ENCODE measurements around the gene RRM1.

GRCh38 chr11:4111834-4112233 is 17.2 kb downstream of the RRM1 start:
- TF ChIP-seq EED (IDR thresholded peaks at IDR 0.05; ENCODE audit: low read depth) (no peak), RCOR1 (conservative IDR thresholded peaks at IDR 0.05; ENCODE audit: low read depth, low read length) (no peak), HDAC2 (IDR thresholded peaks at IDR 0.05) (no peak), KDM1A (IDR thresholded peaks at IDR 0.05; ENCODE audit: borderline replicate concordance) (no peak), TCF7 (IDR thresholded peaks at IDR 0.05; ENCODE audit: borderline replicate concordance) (no peak), POLR2A (IDR thresholded peaks at IDR 0.05; ENCODE audit: low read depth, low read length) (no peak), CTCF (IDR thresholded peaks at IDR 0.05 in 2 of 3, conservative IDR thresholded peaks at IDR 0.05 in 1 of 3; ENCODE audit: control insufficient read depth in 2 of 3, extremely low read depth in 1 of 3, insufficient read depth in 1 of 3, low read depth in 3 of 3, low read length in 3 of 3) (no peak), ZNF384 (IDR thresholded peaks at IDR 0.05; ENCODE audit: borderline replicate concordance, low read depth, low read length) (no peak), ZNF24 (IDR thresholded peaks at IDR 0.05) (no peak), CEBPB (IDR thresholded peaks at IDR 0.05; ENCODE audit: borderline replicate concordance in 1 of 2, low read depth in 2 of 2, low read length in 2 of 2) (no peak), EZH2 (IDR thresholded peaks at IDR 0.05; ENCODE audit: borderline replicate concordance, control insufficient read depth, low read depth, low read length) (no peak), JUND (IDR thresholded peaks at IDR 0.05; ENCODE audit: low read depth, low read length) (no peak)
